Mucosa of rectum (tissue), 2 donors: ENCODE results near the gene INO80C.

Experiments
- H3K27ac ChIP-seq, 2 donors: one replicate each; pipeline ENCODE4 v1.7.0; 2013; ENCODE audit warnings: inconsistent platforms in 2 of 2, low read depth in 2 of 2, low read length in 2 of 2
- H3K27me3 ChIP-seq, 2 donors: one replicate each; pipeline ENCODE4 v1.7.0; 2013; ENCODE audit warnings: low read length in 2 of 2; ENCODE audit not compliant: control insufficient read depth in 2 of 2, insufficient read depth in 2 of 2
- H3K36me3 ChIP-seq, 2 donors: one replicate each; pipeline ENCODE4 v1.7.0; 2013; ENCODE audit warnings: low read length in 2 of 2; ENCODE audit not compliant: control insufficient read depth in 2 of 2, insufficient read depth in 2 of 2
- H3K4me1 ChIP-seq, 2 donors: one replicate each; pipeline ENCODE4 v1.7.0; 2013; ENCODE audit warnings: low read length in 2 of 2, mild to moderate bottlenecking in 1 of 2; ENCODE audit not compliant: control insufficient read depth in 2 of 2, insufficient read depth in 2 of 2
- H3K4me3 ChIP-seq, 2 donors: one replicate each; pipeline ENCODE4 v1.7.0; 2013; ENCODE audit warnings: low read length in 2 of 2
- H3K9ac ChIP-seq, 2 donors: one replicate each; pipeline ENCODE4 v1.7.0; 2013; ENCODE audit warnings: low read length in 2 of 2, low read depth in 1 of 2, mild to moderate bottlenecking in 1 of 2
- H3K9me3 ChIP-seq, 2 donors: one replicate each; pipeline ENCODE4 v1.7.0; 2013; ENCODE audit warnings: low read length in 2 of 2; ENCODE audit not compliant: control insufficient read depth in 2 of 2
- donor health status: healthy.
- donor health status: Normal muscosa, but diverticular disease.

INO80C gene

DNA sequence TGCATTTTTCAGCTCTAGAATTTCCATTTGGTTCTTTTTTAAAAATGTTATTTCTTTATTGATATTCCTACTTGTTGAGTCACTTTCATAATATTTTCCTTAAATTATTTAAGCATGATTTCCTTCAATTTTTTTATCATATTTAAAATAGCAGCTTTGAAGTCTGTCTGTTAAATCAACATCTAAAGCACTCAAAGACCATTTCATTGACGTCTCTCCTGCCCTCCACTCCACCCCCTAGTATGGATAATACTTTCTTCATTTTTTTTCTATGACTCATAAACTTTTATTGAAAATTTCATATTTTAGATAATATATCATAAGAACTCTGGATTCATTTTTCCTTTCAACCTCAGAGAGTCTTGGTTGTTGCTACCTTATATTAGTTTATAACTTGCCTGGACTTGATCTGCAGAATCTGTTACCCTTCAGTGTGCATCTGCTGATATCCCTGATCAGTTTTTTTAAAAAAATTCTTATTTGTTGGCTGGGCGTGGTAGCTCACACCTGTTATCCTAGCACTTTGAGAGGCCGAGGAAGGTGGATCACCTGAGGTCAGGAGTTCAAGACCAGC lies 61.6 kb downstream of the INO80C start:
- H3K4me1 ChIP-seq, result no peaks in the 10 kb centered on the region
- H3K27me3 ChIP-seq, result no peaks in the 10 kb centered on the region
- H3K4me3 ChIP-seq, result no peak overlapping the region
- no peaks in the 10 kb centered on the region for H3K9me3 ChIP-seq
- H3K27ac ChIP-seq, result no peak overlapping the region
- H3K9ac ChIP-seq, result no peak overlapping the region
- no peaks in the 10 kb centered on the region for H3K36me3 ChIP-seq

DNA sequence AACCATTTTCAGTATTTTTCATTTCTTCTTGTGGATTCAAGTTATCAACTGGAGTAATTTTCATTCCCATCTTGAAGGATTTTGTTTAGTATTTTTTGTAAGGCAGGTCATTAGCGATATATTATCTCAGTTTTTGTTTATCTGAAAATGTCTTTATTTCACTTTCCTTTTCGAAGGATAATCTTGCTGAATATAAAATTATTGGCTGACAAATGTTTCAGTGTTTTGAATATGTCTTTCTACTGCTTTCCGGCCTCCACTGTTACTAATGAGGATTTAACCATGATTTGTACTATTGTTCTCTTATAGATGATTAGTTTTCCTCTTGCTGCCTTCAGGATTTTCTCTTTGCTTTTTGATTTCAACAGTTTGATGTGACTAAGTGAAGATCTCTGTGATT lies 62.4 kb downstream of the INO80C start:
- no peak overlapping the region for H3K4me3 ChIP-seq
- no peaks in the 10 kb centered on the region for H3K27me3 ChIP-seq
- H3K36me3 ChIP-seq, result no peaks in the 10 kb centered on the region
- no peak overlapping the region for H3K9ac ChIP-seq
- H3K27ac ChIP-seq, result no peak overlapping the region
- no peaks in the 10 kb centered on the region for H3K4me1 ChIP-seq
- H3K9me3 ChIP-seq, result no peaks in the 10 kb centered on the region

DNA sequence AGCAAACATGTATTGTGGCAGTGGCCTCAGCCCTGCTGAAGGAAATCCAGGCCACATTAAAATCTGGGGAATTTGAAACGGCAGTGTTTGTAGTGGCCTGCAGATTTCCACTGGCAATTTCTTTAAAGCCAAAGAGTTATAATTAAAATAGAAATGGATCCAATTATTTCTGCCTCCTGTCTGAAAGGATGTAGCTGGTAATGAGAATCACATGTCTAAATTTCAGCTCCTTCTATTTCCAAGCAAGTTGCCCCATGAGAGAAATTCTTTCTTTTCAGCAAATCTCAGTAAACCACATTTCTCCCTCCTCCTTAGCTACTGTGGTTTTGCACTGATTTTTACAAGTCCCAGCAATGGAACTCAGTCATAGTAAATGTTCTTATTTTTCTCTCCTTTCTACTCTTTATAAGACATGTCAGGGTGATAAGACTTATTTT lies 65.2 kb downstream of the INO80C start:
- no peaks in the 10 kb centered on the region for H3K9me3 ChIP-seq
- no peaks in the 10 kb centered on the region for H3K36me3 ChIP-seq
- H3K27ac ChIP-seq, result no peak overlapping the region
- no peak overlapping the region for H3K9ac ChIP-seq
- H3K4me3 ChIP-seq, result no peak overlapping the region
- no peaks in the 10 kb centered on the region for H3K4me1 ChIP-seq
- no peaks in the 10 kb centered on the region for H3K27me3 ChIP-seq

DNA sequence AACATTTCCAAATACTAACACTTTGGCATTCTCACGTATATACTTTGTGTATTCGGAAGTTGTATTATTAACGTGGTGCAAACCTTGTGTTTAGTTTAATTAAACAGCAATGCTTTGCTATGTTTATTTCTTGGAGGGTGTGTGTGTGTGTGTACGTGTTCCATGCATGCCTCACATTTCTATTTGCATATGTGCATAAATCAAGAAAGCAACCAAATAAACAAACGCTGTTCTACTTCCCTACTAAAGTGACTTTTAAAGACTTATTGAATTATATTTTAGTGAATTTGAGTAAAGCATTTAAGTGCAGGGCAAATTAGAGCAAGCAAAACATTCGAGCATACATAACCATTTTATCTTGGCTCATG lies 66.4 kb downstream of the INO80C start:
- no peaks in the 10 kb centered on the region for H3K4me1 ChIP-seq
- no peaks in the 10 kb centered on the region for H3K36me3 ChIP-seq
- no peak overlapping the region for H3K27ac ChIP-seq
- no peaks in the 10 kb centered on the region for H3K9me3 ChIP-seq
- no peaks in the 10 kb centered on the region for H3K27me3 ChIP-seq
- no peak overlapping the region for H3K4me3 ChIP-seq
- no peak overlapping the region for H3K9ac ChIP-seq

DNA sequence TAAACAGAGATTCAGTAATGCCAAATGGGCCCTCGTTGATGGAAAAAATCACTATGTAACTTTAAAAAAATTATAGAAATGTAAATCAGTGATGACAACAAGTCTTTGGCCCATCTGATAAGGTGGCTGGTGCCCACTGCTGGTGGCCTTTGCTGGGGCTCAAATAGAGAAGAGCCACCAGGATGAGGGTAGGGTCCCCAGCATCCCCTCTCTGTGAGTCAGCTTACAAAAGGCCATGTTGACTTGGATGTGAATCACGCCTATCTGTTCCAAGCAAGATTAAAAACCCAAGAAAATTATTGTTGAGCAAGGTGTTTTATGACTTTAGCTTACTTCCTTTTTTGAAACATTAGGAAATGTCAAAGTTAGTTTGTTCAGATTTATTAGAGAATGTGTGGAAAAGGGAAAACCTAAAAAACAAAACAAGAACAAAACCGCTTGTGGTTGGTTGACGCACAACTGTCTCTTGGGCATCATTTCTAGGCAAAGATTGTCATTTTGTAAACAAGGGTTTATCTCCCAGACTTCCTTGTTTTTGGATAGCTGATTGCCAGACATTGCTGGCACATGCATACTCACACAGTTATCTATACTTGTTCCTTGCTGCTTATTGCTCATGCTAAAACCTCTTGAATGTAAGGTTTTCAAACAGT lies 66.9 kb downstream of the INO80C start:
- no peaks in the 10 kb centered on the region for H3K27me3 ChIP-seq
- H3K4me1 ChIP-seq, result no peaks in the 10 kb centered on the region
- H3K27ac ChIP-seq, result no peak overlapping the region
- no peak overlapping the region for H3K4me3 ChIP-seq
- H3K9me3 ChIP-seq, result no peaks in the 10 kb centered on the region
- no peak overlapping the region for H3K9ac ChIP-seq
- no peaks in the 10 kb centered on the region for H3K36me3 ChIP-seq

DNA sequence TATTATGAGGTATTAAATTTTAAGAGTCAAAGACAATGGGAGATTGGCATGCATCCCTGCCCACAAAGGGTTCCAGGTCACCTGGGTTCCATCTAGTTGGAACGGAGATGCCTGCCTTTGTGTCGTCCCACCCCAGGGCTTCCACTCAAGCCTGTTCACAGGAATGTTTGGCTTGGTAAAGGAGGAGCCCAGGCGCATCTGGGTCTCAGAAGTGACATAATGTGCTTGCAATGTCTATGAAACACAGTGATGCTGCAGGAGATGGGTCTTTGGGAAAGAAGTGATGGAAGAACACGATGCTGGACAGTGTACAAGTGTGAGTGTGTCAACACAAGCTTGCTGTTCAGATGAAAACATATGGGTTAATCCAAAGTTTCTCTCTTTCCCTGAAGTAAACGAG lies 71.0 kb downstream of the INO80C start:
- Histone ChIP-seq H3K27me3 (no peaks in the 10 kb centered on the region), H3K9me3 (no peaks in the 10 kb centered on the region), H3K4me1 (no peaks in the 10 kb centered on the region), H3K36me3 (no peaks in the 10 kb centered on the region), H3K27ac (no peak overlapping the region), H3K9ac (no peak overlapping the region), H3K4me3 (no peak overlapping the region)

DNA sequence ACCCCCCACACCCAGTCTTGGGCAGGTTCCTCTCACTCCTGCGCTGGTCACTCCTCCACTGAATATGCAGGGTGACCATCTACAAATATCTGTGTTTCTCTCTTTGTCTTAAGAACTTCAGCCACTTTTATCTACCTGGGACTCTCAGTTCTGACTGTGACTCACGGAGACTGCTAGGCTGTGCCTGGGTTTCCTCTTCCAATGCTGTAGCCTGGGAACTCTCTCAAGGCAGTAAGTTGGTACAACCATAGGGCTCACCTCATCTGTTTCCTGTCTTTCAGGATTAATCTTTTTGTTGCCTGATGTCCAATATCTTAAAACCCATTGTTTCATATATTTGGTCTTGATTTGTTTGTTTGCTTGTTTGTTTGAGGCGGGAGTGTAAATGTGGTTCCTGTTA lies 73.4 kb downstream of the INO80C start:
- Histone ChIP-seq H3K9ac (no peak overlapping the region), H3K27ac (no peak overlapping the region), H3K4me3 (no peak overlapping the region), H3K27me3 (no peaks in the 10 kb centered on the region), H3K36me3 (no peaks in the 10 kb centered on the region), H3K4me1 (no peaks in the 10 kb centered on the region), H3K9me3 (no peaks in the 10 kb centered on the region)

DNA sequence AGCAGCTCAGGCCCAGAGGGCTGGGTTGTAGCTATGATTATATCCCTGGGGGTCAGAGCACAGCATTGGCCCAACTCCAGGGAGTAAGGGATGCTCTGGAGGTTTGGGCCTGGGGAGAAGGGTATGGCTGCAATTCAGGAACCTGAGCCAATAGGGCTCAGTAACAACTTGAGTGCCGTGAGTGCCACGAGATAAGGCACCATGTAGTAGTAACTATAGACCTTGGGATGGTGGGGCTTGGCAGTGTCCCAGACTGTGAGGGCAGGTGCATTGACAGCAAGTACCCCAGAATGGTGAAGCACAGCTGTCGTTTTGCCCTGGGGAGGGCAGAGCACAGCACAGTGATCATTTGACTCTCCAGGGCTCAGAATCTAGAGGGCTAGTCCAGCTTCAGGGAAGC lies 75.5 kb downstream of the INO80C start:
- no peak overlapping the region for H3K9ac ChIP-seq
- no peaks in the 10 kb centered on the region for H3K36me3 ChIP-seq
- H3K4me1 ChIP-seq, result no peaks in the 10 kb centered on the region
- no peaks in the 10 kb centered on the region for H3K27me3 ChIP-seq
- no peaks in the 10 kb centered on the region for H3K9me3 ChIP-seq
- no peak overlapping the region for H3K27ac ChIP-seq
- H3K4me3 ChIP-seq, result no peak overlapping the region

DNA sequence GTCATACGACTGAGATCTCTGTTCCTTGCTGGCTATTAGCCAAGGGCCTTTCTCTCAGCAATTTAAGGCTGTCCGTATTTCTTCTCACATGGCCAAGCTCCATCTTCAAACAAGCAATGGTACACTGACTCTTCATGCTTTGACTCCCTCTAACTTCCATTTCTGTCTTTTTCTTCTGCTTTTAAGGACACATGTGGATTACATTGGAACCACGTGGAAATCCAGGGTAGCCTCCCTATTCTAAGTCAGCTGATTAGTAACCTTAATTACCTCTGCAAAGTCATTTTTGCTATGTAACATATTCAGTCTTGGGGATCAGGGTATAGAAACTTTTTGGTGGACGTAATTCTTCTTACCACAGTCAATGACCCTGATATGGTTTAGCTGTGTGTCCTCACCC lies 79.2 kb downstream of the INO80C start:
- H3K4me3 ChIP-seq, result no peak overlapping the region
- H3K27me3 ChIP-seq, result no peaks in the 10 kb centered on the region
- H3K36me3 ChIP-seq, result no peaks in the 10 kb centered on the region
- no peaks in the 10 kb centered on the region for H3K9me3 ChIP-seq
- H3K9ac ChIP-seq, result no peak overlapping the region
- no peaks in the 10 kb centered on the region for H3K4me1 ChIP-seq
- H3K27ac ChIP-seq, result no peak overlapping the region
